Activated T-cell treated with anti-CD3 and anti-CD28 coated beads, Interleukin-2, amount 50 U/mL, for 1 hour (primary cell): ENCODE measurements around the gene FCF1.

Source experiments
- DNase-seq: peaks from one replicate; pipeline ENCODE4 v3.0.0-alpha.2; 2020

FCF1 gene

GRCh38 chr14:74712499-74713394 is at the start of gene FCF1, which contains the start of gene AREL1:
Gene FCF1 (plus strand): TSS chr14:74713144. CDS start chr14:74713198, 54 bp downstream.
Gene AREL1 (minus strand): TSS chr14:74713080. CDS start chr14:74685615, 27,465 bp downstream.
- DNase-seq, result peak; percentile 72

- no peak for DNase-seq
Observed at GRCh38 chr14:74663884-74664283, 49.1 kb upstream of the FCF1 start.

- no peak for DNase-seq
Observed at GRCh38 chr14:74664717-74665116, 48.2 kb upstream of the FCF1 start.

GRCh38 chr14:74667758-74668157 is 45.2 kb upstream of the FCF1 start:
- DNase-seq, result no peak

- no peak for DNase-seq
Observed at GRCh38 chr14:74669256-74669655, 43.7 kb upstream of the FCF1 start.

- no peak for DNase-seq
Observed at GRCh38 chr14:74669846-74670245, 43.1 kb upstream of the FCF1 start.

GRCh38 chr14:74670726-74671411 is 42.1 kb upstream of the FCF1 start:
- no peak for DNase-seq

GRCh38 chr14:74671789-74672188 is 41.2 kb upstream of the FCF1 start:
- DNase-seq, result no peak

- no peak for DNase-seq
Observed at GRCh38 chr14:74673768-74674167, 39.2 kb upstream of the FCF1 start.

GRCh38 chr14:74675219-74675618 is 37.7 kb upstream of the FCF1 start:
- DNase-seq, result no peak

GRCh38 chr14:74682169-74682952 is 30.6 kb upstream of the FCF1 start:
- DNase-seq, result no peak

- no peak for DNase-seq
Observed at GRCh38 chr14:74683406-74683805, 29.5 kb upstream of the FCF1 start.

GRCh38 chr14:74684434-74684833 is 28.5 kb upstream of the FCF1 start:
- no peak for DNase-seq

GRCh38 chr14:74685056-74685455 is 27.9 kb upstream of the FCF1 start:
- DNase-seq, result no peak

- DNase-seq, result no peak
Observed at GRCh38 chr14:74685921-74686678, 26.8 kb upstream of the FCF1 start.

GRCh38 chr14:74691456-74691855 is 21.5 kb upstream of the FCF1 start:
- no peak for DNase-seq

GRCh38 chr14:74693191-74693590 is 19.8 kb upstream of the FCF1 start:
- DNase-seq, result no peak

- DNase-seq, result no peak
Observed at GRCh38 chr14:74695406-74695805, 17.5 kb upstream of the FCF1 start.

GRCh38 chr14:74697011-74697410 is 15.9 kb upstream of the FCF1 start:
- no peak for DNase-seq

- no peak for DNase-seq
Observed at GRCh38 chr14:74697543-74697942, 15.4 kb upstream of the FCF1 start.

- no peak for DNase-seq
Observed at GRCh38 chr14:74697976-74698375, 15.0 kb upstream of the FCF1 start.

GRCh38 chr14:74698465-74698864 is 14.5 kb upstream of the FCF1 start:
- DNase-seq, result no peak

GRCh38 chr14:74702293-74702692 is 10.7 kb upstream of the FCF1 start:
- DNase-seq, result no peak
